ENCODE measurements around the gene IRF2BP2. TPM values are rescaled to one million over a fixed set of nuclear protein-coding genes. Genes with fewer than 3 reads are reported as not detected.

Gene IRF2BP2
- total and polyA plus RNA-seq, 2 of the 13 experiments (the other 11 are each of a cell fraction or from before 2014, with no cell fraction given): 140 to 147 TPM

DNA sequence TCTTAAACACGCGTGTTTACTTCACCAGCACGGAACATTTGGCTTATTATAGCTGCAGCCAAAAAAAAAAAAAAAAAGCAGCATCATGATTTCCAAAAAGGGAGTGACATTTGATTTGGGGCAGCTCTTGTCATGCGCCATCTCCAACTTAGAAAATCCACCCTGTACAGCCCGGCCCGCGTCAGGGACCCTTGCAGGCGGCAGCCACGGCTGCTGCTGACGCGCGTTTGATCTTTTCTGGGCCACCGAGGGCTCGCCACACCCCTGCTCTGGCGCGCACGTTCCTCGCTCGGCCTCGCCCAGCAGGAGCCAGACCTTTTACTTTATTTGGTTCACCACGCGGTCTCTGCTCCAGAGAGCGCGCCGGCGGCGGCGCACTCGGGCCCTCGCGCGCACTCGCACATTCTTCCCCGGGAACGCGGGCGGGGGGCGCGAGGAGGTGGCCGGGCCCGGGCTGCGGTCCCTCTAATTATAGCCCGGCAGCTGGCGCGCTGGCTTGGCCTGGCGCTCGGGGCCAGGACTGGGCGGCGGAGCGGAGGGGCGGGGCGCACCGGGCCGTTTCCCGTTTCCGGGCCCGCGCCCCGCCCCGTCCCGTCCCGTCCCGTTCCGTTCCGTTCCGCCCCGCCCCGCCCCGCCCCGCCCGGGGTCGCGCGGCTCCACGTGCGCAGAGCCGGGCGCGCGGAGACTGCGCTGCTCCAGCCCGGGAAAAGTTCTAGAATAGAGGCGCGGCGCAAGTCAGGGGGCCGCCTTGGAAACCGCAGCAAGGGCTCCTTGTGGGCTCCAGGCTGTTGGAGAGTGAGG is 10.2 kb downstream of the IRF2BP2 start (continued):
- TF ChIP-seq, protein P1, sequence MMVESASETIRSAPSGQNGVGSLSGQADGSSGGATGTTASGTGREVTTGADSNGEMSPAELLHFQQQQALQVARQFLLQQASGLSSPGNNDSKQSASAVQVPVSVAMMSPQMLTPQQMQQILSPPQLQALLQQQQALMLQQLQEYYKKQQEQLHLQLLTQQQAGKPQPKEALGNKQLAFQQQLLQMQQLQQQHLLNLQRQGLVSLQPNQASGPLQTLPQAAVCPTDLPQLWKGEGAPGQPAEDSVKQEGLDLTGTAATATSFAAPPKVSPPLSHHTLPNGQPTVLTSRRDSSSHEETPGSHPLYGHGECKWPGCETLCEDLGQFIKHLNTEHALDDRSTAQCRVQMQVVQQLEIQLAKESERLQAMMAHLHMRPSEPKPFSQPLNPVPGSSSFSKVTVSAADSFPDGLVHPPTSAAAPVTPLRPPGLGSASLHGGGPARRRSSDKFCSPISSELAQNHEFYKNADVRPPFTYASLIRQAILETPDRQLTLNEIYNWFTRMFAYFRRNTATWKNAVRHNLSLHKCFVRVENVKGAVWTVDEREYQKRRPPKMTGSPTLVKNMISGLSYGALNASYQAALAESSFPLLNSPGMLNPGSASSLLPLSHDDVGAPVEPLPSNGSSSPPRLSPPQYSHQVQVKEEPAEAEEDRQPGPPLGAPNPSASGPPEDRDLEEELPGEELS (CRISPR knock-in tag; IDR thresholded peaks at IDR 0.05): peak; percentile 77
- TF ChIP-seq POLR2A (IDR thresholded peaks at IDR 0.05; ENCODE audit: insufficient read depth in 1 of 2, low read depth in 2 of 2, low read length in 2 of 2) (peak; percentile 26 to 63), MED1 (CRISPR knock-in tag; IDR thresholded peaks at IDR 0.05) (peak; percentile 96), ZIK1 (CRISPR knock-in tag; IDR thresholded peaks at IDR 0.05; ENCODE audit: borderline replicate concordance, low read depth) (0 out of 2 replicates have a peak, but pooled peaks have one; percentile 49), AGO2 (optimal IDR thresholded peaks at IDR 0.05; ENCODE audit: low read depth, low read length) (peak; percentile 100), ZNF501 (CRISPR knock-in tag; IDR thresholded peaks at IDR 0.05) (peak; percentile 55; the same call in 1 of the 2 replicates), NR2F6 (IDR thresholded peaks at IDR 0.05) (no peak), NR2F6 (CRISPR knock-in tag; IDR thresholded peaks at IDR 0.05) (peak; percentile 51; the same call in 1 of the 2 replicates), HNF4A (CRISPR knock-in tag; IDR thresholded peaks at IDR 0.05) (peak; percentile 37; the same call in 1 of the 2 replicates)
- TF ChIP-seq, protein P2, sequence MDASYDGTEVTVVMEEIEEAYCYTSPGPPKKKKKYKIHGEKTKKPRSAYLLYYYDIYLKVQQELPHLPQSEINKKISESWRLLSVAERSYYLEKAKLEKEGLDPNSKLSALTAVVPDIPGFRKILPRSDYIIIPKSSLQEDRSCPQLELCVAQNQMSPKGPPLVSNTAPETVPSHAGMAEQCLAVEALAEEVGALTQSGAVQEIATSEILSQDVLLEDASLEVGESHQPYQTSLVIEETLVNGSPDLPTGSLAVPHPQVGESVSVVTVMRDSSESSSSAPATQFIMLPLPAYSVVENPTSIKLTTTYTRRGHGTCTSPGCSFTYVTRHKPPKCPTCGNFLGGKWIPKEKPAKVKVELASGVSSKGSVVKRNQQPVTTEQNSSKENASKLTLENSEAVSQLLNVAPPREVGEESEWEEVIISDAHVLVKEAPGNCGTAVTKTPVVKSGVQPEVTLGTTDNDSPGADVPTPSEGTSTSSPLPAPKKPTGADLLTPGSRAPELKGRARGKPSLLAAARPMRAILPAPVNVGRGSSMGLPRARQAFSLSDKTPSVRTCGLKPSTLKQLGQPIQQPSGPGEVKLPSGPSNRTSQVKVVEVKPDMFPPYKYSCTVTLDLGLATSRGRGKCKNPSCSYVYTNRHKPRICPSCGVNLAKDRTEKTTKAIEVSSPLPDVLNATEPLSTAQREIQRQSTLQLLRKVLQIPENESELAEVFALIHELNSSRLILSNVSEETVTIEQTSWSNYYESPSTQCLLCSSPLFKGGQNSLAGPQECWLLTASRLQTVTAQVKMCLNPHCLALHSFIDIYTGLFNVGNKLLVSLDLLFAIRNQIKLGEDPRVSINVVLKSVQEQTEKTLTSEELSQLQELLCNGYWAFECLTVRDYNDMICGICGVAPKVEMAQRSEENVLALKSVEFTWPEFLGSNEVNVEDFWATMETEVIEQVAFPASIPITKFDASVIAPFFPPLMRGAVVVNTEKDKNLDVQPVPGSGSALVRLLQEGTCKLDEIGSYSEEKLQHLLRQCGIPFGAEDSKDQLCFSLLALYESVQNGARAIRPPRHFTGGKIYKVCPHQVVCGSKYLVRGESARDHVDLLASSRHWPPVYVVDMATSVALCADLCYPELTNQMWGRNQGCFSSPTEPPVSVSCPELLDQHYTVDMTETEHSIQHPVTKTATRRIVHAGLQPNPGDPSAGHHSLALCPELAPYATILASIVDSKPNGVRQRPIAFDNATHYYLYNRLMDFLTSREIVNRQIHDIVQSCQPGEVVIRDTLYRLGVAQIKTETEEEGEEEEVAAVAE (CRISPR knock-in tag; IDR thresholded peaks at IDR 0.05; ENCODE audit: borderline replicate concordance): peak; percentile 16; the same call in 1 of the 2 replicates
- TF ChIP-seq, protein P3, sequence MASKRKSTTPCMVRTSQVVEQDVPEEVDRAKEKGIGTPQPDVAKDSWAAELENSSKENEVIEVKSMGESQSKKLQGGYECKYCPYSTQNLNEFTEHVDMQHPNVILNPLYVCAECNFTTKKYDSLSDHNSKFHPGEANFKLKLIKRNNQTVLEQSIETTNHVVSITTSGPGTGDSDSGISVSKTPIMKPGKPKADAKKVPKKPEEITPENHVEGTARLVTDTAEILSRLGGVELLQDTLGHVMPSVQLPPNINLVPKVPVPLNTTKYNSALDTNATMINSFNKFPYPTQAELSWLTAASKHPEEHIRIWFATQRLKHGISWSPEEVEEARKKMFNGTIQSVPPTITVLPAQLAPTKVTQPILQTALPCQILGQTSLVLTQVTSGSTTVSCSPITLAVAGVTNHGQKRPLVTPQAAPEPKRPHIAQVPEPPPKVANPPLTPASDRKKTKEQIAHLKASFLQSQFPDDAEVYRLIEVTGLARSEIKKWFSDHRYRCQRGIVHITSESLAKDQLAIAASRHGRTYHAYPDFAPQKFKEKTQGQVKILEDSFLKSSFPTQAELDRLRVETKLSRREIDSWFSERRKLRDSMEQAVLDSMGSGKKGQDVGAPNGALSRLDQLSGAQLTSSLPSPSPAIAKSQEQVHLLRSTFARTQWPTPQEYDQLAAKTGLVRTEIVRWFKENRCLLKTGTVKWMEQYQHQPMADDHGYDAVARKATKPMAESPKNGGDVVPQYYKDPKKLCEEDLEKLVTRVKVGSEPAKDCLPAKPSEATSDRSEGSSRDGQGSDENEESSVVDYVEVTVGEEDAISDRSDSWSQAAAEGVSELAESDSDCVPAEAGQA (IDR thresholded peaks at IDR 0.05; ENCODE audit: low read depth): no peak
- TF ChIP-seq, protein P3 (CRISPR knock-in tag; IDR thresholded peaks at IDR 0.05; ENCODE audit: borderline replicate concordance): peak; percentile 89; the same call in 1 of the 2 replicates

Data from HepG2 (cell line).